Limb (tissue), 2 donors: ENCODE data around the gene EIF3CL.
"Not testable (repeated sequence)": the region's sequence is repeated elsewhere in the genome, so short reads cannot be mapped to it uniquely, and the experiment has no call there.

Experiments used
- DNase-seq, 2 donors: peaks; one replicate each; pipeline ENCODE4 v3.0.0-alpha.2; 2016; ENCODE audit errors: extremely low spot score in 2 of 2

The EIF3CL gene, protein sequence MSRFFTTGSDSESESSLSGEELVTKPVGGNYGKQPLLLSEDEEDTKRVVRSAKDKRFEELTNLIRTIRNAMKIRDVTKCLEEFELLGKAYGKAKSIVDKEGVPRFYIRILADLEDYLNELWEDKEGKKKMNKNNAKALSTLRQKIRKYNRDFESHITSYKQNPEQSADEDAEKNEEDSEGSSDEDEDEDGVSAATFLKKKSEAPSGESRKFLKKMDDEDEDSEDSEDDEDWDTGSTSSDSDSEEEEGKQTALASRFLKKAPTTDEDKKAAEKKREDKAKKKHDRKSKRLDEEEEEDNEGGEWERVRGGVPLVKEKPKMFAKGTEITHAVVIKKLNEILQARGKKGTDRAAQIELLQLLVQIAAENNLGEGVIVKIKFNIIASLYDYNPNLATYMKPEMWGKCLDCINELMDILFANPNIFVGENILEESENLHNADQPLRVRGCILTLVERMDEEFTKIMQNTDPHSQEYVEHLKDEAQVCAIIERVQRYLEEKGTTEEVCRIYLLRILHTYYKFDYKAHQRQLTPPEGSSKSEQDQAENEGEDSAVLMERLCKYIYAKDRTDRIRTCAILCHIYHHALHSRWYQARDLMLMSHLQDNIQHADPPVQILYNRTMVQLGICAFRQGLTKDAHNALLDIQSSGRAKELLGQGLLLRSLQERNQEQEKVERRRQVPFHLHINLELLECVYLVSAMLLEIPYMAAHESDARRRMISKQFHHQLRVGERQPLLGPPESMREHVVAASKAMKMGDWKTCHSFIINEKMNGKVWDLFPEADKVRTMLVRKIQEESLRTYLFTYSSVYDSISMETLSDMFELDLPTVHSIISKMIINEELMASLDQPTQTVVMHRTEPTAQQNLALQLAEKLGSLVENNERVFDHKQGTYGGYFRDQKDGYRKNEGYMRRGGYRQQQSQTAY

DNA sequence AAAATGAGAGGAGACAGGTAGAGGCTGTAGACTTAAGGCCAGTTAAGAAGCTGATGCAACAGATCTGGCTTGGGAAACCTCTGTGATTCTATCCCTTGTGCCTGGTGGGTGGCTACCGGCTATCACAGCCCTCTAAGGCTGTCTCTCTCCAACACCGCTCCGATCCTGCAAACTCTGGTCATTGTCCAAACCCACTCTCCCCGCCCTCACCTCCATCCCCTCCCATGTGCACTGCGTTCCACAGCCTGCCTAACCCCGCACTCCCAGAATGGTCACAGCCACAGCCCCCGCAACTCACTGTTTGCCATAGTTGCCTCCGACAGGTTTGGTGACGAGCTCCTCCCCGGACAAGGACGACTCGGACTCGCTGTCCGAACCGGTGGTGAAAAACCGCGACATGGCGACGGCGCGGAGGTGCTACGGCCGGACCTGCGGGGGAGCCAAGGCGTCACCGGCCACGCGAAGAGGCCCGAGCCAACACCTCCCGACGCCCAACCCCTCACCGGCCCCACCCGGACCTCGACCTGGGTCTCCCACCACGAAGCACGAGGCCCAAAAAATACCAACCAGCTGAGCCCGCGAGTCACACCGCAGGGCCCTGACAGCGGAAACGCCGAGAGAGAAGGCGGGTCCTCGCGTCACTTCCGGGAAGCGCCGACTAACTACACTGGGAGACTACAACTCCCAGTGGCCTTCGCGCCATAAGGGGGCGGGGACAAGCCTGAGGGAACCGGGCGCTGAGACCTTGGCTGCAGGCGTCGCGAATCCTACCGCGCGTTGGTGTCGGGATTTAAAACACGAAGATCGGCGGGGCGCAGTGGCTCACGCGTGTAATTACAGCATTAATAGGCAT lies at the start of gene EIF3CL:
TSS of gene EIF3CL (minus strand) at position 622 of the 853 bp plus-strand sequence. CDS start at position 399, 223 bp downstream.
- DNase-seq, result not testable (repeated sequence)

DNA sequence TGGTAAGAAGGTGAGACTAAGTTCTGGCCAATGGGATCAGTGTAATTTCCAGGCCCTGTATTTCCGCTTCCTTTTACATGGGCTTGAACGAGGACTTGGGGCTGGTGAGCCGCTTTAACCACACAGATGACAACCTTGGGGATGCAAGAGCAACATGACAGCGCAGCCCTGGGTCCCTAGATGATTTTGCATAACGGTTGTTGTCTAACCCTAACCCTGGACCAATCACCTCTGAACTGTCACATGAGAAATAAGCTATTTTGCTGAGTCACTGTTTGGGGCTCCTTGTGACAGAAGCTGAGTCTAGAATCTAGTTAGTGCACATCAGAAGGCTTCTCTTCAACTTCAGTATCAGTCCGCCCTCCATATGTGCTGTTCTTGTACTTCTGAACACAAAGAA lies 43.4 kb upstream of the EIF3CL start:
- not testable (repeated sequence) for DNase-seq

DNA sequence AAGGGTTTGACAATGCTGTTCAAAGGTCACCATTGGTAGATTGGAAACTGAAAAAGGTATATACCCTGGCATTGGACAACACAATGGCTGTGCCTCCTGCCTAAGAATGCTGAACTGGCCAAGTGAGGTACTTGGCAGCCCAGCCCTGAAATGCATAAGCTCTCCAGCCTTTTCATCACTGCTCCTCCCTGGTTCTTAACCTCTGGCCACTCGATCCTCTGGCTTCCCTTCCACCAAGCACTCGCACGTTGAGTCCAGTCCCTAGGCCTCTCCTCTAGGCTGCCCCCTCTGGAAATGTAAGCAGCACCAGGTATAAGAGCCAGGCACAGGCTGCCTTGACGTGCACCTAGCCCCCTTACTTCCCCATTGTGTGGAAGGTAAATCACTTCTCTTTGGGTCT lies 42.7 kb upstream of the EIF3CL start:
- DNase-seq, result not testable (repeated sequence)

DNA sequence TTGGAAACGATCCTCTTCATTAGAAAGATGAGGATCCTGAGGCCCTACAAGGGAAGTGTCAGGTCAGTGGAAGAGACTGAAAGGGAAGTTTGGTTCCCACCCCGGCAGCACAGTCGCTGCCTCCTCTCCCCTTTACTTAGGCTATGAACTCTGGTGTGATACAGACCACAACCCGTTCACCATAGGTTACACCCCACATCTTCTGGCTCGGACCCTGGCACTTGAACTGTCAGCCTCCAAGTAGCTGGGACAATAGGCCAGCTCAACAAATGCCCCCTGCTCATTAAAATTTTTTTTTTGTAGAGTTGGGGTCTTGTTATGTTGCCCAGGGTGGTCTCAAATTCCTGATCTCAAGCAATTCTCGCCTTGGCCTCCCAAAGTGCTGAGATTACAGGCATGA lies 40.3 kb upstream of the EIF3CL start:
- not testable (repeated sequence) for DNase-seq

DNA sequence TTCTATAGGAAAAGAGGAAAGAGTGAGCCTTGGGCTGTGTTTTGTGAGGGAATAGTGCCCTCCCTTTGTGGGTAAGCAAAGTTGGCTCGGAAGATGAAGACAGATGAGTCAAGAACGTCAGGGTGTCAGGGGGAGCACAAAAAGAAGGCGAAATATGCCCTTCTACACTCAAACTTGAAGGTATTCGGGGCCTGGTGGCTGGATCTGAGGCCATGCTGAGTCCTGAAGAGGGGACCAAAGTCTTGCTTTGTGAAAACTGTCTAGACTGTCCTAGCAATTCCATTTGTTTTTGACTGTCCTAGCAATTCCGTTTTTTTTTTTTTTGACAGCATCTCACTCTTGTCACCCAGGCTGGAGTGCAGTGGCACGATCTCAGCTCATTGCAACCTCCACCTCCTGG lies 35.3 kb upstream of the EIF3CL start:
- DNase-seq, result not testable (repeated sequence)

DNA sequence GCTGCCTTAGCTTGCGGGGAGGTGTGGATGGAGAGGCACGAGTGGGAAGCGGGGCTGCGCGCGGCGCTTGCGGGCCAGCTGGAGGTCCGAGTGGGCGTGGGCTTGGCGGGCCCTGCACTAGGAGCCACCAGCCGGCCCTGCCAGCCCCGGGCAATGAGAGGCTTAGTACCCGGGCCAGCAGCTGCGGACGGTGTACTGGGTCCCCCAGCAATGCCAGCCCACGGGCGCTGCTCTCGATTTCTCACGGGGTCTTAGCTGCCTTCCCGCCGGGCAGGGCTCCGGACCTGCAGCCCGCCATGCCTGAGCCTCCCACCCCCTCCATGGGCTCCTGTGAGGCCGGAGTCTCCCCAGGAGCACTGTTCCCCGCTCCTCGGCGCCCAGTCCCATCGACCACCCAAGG lies 31.7 kb upstream of the EIF3CL start:
- DNase-seq, result peak in 1 of 2 donors; percentile 6

DNA sequence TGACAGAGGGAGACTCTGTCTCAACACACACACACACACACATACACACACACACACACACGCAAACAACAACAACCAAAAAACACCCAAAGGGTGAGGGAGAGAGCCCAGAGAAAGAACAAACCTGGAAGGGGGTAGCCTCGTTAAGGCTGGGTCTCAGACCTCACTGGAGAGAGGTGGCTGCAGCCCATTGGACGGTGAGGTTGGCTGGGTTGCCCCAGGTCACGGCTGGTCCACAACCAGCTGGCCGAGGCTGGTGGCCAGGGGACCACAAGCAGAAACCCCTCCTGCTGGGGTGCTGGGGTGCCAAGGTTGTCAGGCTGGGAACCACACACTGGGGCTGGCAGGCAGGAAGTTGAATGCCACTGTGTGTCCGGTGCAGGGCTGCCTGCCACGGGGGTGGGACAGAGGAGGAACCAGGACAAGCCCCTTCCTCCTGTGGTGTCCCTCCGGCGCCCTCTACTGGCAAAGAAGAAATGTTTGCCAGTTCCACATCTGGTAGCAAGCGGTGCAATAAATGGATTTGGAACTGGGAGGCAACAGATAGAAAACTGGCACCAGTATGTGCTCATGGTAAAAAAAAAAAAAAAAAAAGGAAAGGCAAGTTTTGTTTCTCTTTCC lies 22.5 kb upstream of the EIF3CL start:
- not testable (repeated sequence) for DNase-seq

DNA sequence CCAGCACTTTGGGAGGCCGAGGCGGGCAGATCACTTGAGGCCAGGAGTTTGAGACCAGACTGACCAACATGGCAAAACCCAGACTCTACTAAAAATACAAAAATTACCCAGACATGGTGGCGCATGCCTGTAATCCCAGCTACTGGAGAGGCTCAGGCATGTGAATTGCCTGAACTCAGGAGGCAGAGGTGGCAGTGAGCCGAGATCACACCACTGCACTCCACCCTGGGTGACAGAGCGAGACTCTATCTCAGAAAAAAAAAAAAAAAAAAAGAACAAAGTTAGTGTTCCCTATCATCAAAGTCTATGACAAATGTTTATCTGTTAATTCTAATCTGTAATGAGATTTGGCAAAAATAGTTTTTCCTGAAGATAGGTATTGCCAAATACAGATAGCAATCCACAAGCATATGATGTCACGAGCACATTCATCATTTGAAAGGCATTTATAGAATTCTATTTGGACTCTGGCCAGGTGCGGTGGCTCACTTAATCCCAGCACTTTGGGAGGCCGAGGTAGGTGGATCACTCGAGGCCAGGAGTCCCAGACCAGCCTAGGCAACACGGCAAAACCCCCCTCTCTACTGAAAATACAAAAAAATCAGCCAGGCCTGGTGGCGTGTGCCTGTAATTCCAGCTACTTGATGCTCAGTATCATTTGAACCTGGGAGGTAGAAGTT lies 17.6 kb upstream of the EIF3CL start:
- DNase-seq, result not testable (repeated sequence)

DNA sequence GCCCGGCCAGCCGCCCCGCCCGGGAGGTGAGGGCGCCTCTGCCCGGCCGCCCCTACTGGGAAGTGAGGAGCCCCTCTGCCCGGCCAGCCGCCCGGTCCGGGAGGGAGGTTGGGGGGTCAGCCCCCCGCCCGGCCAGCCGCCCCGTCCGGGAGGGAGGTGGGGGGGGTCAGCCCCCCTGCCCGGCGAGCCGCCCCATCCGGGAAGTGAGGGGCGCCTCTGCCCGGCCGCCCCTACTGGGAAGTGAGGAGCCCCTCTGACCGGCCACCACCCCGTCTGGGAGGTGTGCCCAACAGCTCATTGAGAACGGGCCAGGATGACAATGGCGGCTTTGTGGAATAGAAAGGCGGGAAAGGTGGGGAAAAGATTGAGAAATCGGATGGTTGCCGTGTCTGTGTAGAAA lies 13.4 kb upstream of the EIF3CL start:
- not testable (repeated sequence) for DNase-seq

DNA sequence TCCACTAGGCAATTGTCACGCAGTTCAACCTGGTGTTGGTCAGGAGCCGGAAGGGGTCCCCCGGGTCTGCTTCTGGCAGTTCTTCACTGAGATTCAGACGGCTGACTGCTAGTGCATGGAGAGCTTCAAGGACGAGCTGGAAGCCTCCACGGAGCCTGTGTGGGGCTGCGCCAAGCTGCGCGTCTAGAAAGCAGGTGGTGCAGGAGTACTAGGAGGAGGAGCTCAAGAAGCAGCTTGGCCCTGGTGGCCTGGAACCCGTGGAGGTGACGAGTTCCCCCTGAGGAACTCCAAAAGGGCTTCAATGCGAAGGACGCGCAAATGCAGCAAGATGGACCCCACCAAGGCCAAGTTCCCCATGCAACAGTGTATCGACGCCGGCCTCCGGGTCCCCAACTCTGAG lies 10.9 kb upstream of the EIF3CL start:
- not testable (repeated sequence) for DNase-seq

DNA sequence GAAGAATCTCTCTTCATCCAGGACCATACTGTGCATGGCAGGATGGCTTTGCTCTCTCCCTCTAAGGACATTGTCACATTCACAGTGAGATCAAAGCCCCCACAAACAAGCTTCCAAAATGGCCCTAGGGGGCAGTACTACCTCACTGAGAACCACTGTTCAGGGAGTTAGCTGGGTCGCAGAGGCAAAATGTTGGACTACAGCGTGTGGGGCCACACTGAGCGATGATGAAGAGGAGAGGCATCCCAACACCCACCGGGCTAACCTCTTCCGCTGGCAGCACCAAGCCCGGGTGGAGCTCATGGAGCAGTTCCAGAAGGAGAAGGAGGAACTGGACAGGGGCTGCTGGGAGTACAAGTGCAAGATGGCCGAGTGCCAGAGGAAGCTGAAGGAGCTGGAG lies 9.9 kb upstream of the EIF3CL start:
- DNase-seq, result not testable (repeated sequence)

DNA sequence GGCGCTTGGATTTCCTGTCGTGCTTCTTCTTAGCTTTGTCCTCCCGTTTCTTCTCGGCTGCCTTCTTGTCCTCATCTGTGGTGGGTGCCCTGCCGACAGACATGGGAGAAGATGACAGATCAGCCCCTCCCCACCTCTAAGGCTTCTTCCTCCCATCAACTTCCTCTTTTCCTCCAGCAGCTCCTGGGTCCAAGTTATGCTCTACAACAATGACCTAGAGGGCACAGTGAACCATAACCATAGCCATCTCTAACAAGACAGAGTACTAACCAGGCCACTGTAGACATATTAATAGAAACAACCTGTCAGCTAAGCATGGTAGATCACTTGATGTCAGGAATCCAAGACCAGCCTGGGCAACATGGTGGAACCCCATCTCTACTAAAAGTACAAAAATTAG lies 11.6 kb downstream of the EIF3CL start:
- not testable (repeated sequence) for DNase-seq

DNA sequence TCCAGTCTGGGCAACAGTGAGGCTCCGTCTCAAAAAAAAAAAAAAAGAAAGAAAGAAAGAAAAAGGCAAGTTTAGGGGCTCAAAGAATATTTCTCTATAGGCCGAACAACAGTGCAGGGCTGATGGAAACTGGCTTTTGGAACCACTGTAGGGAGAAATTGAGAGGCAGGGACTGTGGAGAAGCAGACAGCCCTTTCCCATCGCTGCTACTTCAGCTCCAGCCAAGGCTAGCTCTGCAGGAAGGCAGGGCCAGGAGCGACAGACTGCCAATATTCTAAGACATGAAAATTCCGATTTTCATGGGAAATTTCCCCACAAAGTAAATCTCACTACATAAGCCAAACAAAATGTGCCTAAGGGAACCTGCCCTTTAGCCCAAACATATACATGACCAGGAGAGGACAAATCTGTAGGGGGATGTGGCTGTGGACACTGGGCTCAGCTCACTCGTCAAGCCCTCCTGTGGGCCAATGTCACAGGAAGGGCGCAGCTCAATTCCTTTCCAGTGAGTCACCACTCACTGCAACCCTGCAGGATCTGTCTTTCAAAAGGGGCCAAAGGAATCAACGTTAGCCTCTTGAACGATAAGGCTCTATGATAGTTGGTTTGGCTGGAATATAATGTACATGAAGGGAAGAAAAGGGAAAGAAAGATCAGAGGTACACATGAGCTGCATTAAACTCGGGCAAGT lies 21.3 kb downstream of the EIF3CL start:
- DNase-seq, result not testable (repeated sequence)

DNA sequence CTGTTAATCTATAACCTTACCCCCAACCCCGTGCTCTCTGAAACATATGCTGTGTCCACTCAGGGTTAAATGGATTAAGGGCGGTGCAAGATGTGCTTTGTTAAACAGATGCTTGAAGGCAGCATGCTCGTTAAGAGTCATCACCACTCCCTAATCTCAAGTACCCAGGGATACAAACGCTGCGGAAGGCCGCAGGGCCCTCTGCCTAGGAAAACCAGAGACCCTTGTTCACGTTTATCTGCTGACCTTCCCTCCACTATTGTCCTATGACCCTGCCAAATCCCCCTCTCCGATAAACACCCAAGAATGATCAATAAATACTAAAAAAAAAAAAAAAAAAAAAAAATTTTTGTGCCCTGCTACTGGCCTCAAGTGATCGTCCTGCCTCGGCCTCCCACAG lies 25.8 kb downstream of the EIF3CL start:
- not testable (repeated sequence) for DNase-seq

DNA sequence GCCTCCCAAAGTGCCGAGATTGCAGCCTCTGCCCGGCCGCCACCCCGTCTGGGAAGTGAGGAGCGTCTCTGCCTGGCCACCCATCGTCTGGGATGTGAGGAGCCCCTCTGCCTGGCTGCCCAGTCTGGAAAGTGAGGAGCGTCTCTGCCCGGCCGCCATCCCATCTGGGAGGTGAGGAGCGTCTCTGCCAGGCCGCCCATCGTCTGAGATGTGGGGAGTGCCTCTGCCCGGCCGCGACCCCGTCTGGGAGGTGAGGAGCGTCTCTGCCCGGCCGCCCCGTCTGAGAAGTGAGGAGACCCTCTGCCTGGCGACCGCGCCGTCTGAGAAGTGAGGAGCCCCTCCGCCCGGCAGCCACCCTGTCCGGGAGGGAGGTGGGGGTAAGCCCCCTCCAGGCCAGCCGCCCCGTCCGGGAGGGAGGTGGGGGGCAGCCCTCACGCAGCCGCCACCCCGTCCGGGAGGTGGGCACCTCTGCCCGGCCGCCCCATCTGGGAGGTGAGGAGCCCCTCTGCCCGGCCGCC lies 26.5 kb downstream of the EIF3CL start:
- DNase-seq, result not testable (repeated sequence)

DNA sequence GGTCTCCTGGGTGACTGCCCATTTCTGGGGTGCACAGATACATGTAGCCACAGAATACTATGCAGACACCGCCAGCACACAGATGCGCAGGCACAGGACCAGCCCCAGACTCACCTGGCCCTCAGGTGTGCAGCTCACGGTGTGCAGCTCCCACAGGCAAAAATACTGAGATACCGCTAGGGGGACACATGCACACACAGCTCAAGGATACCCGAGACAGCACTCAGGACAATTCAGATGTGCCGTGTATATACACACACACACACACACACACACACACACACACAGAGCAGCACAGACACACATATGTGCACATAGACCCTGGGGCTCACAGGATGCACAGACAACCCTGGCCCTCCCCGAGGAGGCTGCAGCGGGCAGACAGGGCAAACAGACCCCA lies 28.5 kb downstream of the EIF3CL start:
- not testable (repeated sequence) for DNase-seq

DNA sequence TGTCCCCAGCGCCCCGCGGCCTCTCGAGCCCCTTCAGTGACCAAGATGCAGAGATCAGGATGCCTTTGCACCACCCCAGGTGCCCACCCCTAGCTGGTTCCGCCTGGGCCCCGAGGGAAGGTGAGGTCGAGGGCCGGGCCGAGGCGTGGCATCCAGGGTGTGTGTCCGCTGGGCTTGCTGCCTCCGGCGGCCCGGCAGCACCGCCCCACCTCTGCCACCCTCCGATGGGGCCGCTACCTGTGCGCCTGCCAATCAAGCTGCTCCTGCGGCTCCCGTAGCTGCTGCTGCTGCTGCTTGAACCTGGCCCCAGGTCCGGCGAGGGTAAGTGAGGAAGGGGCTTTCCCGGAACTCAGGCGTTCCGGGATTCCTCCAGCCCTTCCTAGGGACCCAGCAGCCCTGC lies 29.4 kb downstream of the EIF3CL start:
- DNase-seq, result not testable (repeated sequence)

DNA sequence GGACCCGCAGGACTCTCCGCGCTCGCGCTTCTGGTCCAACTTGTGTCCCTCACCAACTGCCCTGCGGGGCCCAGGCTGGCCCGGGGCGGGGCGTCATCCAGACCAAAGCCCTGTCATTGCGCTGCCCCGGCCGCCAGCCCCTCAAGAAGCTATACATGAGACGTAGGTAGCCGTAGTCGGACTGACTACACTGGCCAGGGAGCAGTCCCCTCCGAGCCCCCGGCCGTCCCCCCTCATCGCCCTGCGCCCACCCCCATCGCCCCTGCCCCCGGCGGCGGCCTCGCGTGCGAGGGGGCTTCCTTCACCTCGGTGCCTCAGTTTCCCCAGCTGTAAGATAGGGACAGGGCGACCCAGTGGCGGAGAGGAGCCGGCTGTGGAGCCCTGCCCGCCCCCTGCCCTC lies 35.7 kb downstream of the EIF3CL start:
- peak in 1 of 2 donors; percentile 23 for DNase-seq
